Kidney (tissue), 14 donors: ENCODE results near the gene BOK. TPM values are rescaled to one million over a fixed set of nuclear protein-coding genes. Genes with fewer than 3 reads are reported as not detected.

Experiments used
- DNase-seq, 5 donors: peaks; one replicate each; pipeline ENCODE4 v3.0.0-alpha.2; 2013 to 2020
- FAIRE-seq: peaks from 2 replicates; lab custom pipeline; 2012; peaks lifted over from hg19 to GRCh38; lab: Jason Lieb, UNC
- H3K27ac ChIP-seq, 2 donors: one replicate each; pipeline ENCODE4 v1.7.0; 2013; ENCODE audit warnings: low read depth in 2 of 2, low read length in 2 of 2, inconsistent platforms in 1 of 2
- H3K27me3 ChIP-seq: one replicate; pipeline ENCODE4 v1.7.1; 2013; ENCODE audit warnings: low read length, inconsistent platforms; ENCODE audit not compliant: control insufficient read depth, insufficient read depth
- H3K36me3 ChIP-seq, 3 donors: one replicate each; pipeline versions ENCODE4 v1.7.0 to v1.7.1; 2013; ENCODE audit warnings: low read length in 3 of 3, control low read depth in 1 of 3, inconsistent platforms in 1 of 3; ENCODE audit not compliant: insufficient read depth in 3 of 3, control insufficient read depth in 2 of 3
- H3K4me1 ChIP-seq, 3 donors: one replicate each; pipeline versions ENCODE4 v1.7.0 to v1.7.1; 2013; ENCODE audit warnings: low read length in 3 of 3, inconsistent platforms in 1 of 3, low read depth in 1 of 3; ENCODE audit not compliant: control insufficient read depth in 2 of 3, insufficient read depth in 2 of 3
- H3K4me3 ChIP-seq, 3 donors: one replicate each; pipeline versions ENCODE4 v1.7.0 to v1.8.1; 2013; ENCODE audit warnings: low read length in 3 of 3, control low read depth in 1 of 3, inconsistent platforms in 1 of 3
- H3K9ac ChIP-seq, 3 donors: one replicate each; pipeline versions ENCODE4 v1.7.0 to v1.7.1; 2013; ENCODE audit warnings: low read length in 3 of 3, control low read depth in 1 of 3, inconsistent platforms in 1 of 3
- H3K9me3 ChIP-seq, 3 donors: one replicate each; pipeline versions ENCODE4 v1.7.0 to v1.7.1; 2013; ENCODE audit warnings: low read length in 3 of 3, control low read depth in 1 of 3, inconsistent platforms in 1 of 3; ENCODE audit not compliant: control insufficient read depth in 2 of 3, insufficient read depth in 1 of 3
- CTCF ChIP-seq: IDR thresholded peaks from 3 replicates; pipeline ENCODE4 v1.5.1; 2012; ENCODE audit warnings: mild to moderate bottlenecking, moderate library complexity, borderline replicate concordance; ENCODE audit not compliant: insufficient read depth; ENCODE audit errors: extremely low read depth
- intact Hi-C: fragments of 100-400 bp; cut with DNase I; formaldehyde crosslinking; loops from one replicate; pipeline ENCODE4 v1.11.1; 2022
- polyA plus RNA-seq: library from polyadenylated mRNA; stranded (reverse); fragments of 350-450 nt; fragmentation: Illumina TruSeq; extraction: RNeasy Lipid Tissue Mini Kit (QIAGEN cat#74804); gene quantifications from one replicate; pipeline ENCODE4 v1.2.3, GENCODE V29; 2014; ENCODE audit warnings: low read depth, low replicate concordance; ENCODE audit not compliant: insufficient read depth
- total RNA-seq: library from RNA; stranded (reverse); fragmentation: NEBNext Ultra II Directional; extraction: Animal tissue kit (Norgen Biotek cat#: 25700); gene quantifications from one replicate; pipeline ENCODE4 v1.2.1, GENCODE V29; 2021
- donor health status: control.
- donor health status: control.
- donor health status: control.
- donor health status: control.
- donor health status: control.
- donor health status: DM: yes; HTN: yes; CAD: no.
- donor health status: Normal renal cell carcinoma (clear cell type).

The BOK gene
- total and polyA plus RNA-seq, 2 donors from 2014 or later: 22.9 to 28.8 TPM

- H3K4me1 ChIP-seq: no peaks in the 10 kb centered on the region
- no peaks in the 10 kb centered on the region for H3K27me3 ChIP-seq
- no peak overlapping the region for H3K27ac ChIP-seq
- no peak for TF ChIP-seq CTCF
- DNase-seq: peak in 3 of 5 donors; percentile 31 to 63 (median 51)
- FAIRE-seq: no peak
- no peak overlapping the region for H3K4me3 ChIP-seq
- peaks cover 0 to 6% (median 5%) of the 10 kb centered on the region in 3 donors for H3K36me3 ChIP-seq
- intact Hi-C loops: no loop called here
- H3K9me3 ChIP-seq: no peaks in the 10 kb centered on the region
- H3K9ac ChIP-seq: no peak overlapping the region
Observed at GRCh38 chr2:241577413-241578122, 19.0 kb downstream of the BOK start.

- TF ChIP-seq CTCF: no peak
- DNase-seq (peak in 1 of 5 donors; percentile 33), FAIRE-seq (no peak)
- Histone ChIP-seq H3K27me3 (no peaks in the 10 kb centered on the region), H3K9me3 (no peaks in the 10 kb centered on the region), H3K27ac (no peak overlapping the region), H3K9ac (no peak overlapping the region), H3K36me3 (peaks cover 3 to 15% (median 11%) of the 10 kb centered on the region in 3 donors), H3K4me3 (no peak overlapping the region), H3K4me1 (no peaks in the 10 kb centered on the region)
- intact Hi-C loops: no loop called here
Observed at GRCh38 chr2:241579281-241579680, 20.7 kb downstream of the BOK start.

- Histone ChIP-seq H3K9ac (no peak overlapping the region), H3K4me3 (no peak overlapping the region), H3K36me3 (peaks cover 5 to 28% (median 15%) of the 10 kb centered on the region in 3 donors), H3K9me3 (peaks cover 0 to 10% (median 9%) of the 10 kb centered on the region in 3 donors), H3K27ac (no peak overlapping the region), H3K27me3 (no peaks in the 10 kb centered on the region), H3K4me1 (no peaks in the 10 kb centered on the region)
- TF ChIP-seq CTCF: no peak
- intact Hi-C loops: no loop called here
- DNase-seq (peak in 1 of 5 donors; percentile 27), FAIRE-seq (no peak)
Observed at GRCh38 chr2:241582328-241582727, 23.8 kb downstream of the BOK start.
